ENCODE measurements around the gene MSI2.

MSI2 gene

DNA sequence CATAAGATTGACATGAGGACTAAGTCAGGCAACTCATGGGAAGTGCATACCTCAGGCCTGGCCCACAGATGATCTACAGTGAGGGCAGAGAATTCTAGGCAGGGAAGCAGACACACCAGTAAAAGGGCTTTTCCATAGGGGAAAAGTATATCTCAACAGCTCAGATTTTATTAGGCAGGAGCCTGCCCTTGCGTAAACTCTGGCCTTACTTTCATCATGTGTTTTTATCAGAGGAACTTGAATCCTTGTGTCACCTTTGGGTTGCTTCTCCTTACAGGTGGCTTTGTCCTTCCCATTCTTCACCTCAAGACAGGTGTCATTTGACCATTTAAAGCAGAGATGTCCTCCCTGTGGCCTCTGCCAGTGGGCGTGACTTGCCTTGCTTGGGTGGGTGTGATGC lies 138.1 kb downstream of the MSI2 start:
- DNase-seq: no peak

DNA sequence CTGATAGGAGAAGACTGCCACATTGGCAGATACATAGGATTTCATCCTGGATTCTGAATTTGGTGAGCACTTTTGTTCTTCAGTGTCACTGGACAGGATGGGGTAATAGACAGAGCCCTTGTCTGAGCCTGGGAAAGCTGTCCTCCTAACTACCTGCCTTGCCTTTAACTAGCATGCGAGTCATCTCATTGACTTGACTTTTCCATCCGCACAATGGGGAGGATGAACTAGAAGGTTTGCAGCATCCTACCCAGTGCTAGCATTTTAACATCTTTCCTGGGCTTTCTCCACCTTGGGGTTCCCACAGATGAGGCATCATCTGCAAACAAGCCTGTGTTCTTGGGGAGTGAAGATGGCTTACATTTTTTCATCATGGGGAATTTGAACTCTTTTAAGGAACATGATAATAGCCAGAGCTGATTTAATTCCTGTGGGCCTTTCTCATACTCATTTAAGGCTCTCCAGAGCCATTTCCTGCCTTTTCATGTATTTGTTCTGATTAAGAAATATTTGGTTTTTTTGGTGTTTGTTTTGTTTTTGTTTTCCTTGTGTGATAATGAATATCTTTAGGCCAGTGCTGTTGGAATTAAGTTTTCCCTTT lies 139.5 kb downstream of the MSI2 start:
- DNase-seq: no peak

GRCh38 chr17:57396511-57396921 lies 140.2 kb downstream of the MSI2 start:
- DNase-seq: peak; percentile 62

- no peak for DNase-seq
Observed at GRCh38 chr17:57397402-57397801, 141.1 kb downstream of the MSI2 start.

GRCh38 chr17:57399690-57400089 lies 143.4 kb downstream of the MSI2 start:
- DNase-seq: no peak

DNA sequence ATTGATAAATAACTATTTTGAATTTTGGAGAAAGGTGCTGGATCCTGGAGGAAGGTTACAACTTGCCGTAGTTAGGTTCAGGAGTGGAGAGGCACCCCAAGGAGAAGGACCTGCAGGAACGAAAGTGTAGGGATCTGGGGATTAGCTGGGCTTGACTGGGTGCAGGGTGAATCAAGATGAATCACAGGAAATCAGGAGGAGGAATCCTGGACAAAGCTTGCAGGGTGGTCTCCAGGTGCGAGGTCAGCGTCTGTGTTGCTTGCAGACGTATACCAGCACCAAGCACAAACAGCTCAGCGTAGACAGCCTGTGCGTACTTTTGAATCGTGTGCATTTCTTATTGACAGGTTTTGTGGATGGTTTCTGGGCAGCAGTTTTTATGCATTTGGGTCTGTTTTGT lies 144.3 kb downstream of the MSI2 start:
- no peak for DNase-seq

GRCh38 chr17:57401556-57402488 lies 145.5 kb downstream of the MSI2 start:
- DNase-seq: no peak

DNA sequence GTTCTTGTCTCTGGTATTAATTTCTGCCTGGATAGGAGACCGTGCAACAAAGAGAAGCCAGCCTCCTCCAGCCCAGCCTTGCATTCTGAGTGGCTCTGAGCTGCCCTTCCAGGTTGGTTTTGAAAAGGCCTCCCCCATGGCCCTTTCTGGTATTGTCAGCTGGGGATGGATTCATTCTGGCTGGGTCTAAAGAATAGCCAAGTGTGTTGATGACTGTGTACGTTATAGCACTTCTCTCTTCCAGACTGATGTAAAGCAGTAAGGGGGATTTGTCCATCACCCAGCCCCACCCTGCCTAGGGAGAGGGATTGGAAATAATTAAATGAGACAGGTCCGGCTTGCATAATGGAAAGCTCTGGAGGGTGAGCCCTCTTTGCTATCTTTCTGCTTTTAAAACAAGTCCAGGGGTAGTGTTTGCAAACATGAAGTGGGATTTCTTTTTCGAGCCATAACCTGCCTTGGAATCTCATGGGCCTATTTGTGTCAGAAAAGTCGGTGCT lies 146.4 kb downstream of the MSI2 start:
- no peak for DNase-seq

DNA sequence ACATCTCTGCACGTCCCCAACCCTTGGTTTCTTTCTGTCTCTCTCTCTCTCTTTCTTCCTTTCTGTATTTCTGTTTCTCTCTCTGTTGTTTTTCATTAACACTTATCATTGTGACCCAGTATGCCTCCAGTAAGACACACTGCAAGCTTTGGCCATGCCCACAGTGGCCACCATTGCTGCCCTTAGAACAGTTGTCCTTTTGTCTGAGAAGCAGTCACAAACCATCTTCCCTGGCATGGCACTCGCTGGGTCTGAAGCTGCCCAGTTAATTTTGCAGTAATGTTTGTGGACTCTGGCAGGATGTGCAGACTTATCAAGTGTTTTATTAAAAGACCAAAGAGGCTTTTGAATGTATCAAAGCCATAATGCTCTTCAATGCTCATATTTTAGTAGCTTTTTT lies 146.9 kb downstream of the MSI2 start:
- DNase-seq: no peak

- no peak for DNase-seq
Observed at GRCh38 chr17:57404073-57404472, 147.8 kb downstream of the MSI2 start.

- no peak for DNase-seq
Observed at GRCh38 chr17:57404795-57405490, 148.6 kb downstream of the MSI2 start.

- no peak for DNase-seq
Observed at GRCh38 chr17:57405491-57406072, 149.3 kb downstream of the MSI2 start.

DNA sequence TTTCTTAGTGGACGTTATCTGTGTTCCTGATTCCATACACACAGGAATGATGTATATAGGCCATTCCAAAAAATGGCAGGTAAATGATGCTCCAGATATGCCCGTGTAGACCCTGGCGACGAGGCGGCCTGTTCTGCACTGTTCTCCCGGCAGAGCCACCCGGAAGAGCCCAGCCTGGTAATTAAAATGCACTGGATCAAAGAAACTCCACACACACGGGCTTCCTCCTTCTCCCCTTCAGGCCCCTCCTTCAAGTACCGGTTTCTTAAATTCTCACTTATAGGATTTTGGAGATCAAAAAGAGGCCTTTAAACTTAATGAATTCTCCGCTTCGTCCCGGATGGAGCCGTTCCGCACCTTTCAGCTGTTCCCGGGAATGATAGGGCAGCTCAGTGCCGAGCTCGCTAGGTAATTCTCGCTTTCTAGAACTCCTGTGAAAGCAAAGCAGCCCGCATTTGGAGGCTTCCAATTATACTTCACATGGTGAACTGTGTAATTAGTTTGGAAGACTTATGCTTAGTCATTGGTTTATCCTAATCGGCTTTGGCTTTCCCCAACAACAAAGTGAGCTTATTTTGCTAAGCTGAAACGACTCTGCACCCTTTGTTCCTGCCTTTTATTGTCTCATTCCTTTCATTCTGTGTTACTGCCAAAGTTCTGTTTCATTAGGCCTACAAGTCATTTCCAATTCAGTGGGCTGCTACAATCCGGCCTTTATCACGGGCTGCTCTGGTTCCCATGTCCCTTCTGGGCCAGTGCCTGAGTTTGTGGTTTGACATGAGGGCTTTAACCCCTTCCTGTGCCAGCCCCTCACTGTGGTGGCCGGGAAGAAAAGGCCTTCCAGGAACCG lies 150.0 kb downstream of the MSI2 start:
- DNase-seq: peak; percentile 63

DNA sequence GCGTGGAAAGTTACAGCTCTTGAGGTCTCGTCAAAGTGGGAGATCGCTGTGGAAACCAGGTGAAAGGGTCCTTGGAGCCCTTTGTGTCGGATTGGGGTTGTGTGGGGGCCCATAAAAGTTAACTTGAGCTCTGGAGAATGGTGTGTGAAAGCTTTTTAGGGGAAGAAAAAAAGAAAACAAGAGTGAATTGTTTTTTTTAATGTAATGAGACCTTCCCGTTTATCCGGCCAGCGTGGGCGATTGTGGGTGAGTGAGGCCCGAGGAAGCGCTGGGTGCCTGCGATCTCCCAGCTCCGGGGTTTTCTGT lies 150.6 kb downstream of the MSI2 start:
- peak; percentile 59 for DNase-seq

DNA sequence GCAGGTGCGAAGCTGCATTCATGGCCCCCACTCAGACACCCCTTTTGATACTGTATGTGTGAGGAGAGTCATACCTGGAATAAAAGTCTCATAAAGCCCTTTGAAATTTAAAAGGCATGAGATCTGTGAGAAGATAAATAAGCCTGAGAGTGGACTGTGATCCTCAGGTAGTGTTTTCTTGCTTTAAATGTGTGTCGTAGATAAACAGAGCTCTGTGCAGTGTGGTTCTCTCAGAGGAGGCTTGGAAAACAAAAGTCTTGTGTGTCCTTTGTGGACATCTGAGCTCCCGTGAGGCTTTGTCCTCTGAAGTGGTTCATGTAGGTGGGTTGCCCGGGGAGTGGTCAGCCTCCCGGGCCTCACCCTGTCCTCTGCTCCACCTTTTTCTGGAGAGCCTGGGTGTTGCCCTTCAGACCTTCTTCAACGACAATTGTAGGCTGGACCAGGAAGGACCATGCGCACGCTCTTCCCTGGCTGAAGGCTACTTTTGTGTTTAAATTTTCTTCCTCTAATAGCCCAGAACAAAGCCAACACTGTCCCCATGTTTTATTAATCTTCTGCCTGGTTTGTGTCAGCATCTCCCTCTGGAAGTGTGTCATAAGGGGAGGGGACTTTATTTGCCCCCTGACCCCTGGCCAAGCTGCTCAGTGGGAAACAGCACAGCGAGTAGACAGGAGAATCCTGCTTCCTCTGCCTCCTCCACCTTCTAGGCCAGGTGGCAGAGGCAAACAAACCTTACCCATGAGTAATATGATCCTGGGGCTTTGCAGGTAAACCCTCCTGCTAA lies 151.2 kb downstream of the MSI2 start:
- peak; percentile 69 for DNase-seq

DNA sequence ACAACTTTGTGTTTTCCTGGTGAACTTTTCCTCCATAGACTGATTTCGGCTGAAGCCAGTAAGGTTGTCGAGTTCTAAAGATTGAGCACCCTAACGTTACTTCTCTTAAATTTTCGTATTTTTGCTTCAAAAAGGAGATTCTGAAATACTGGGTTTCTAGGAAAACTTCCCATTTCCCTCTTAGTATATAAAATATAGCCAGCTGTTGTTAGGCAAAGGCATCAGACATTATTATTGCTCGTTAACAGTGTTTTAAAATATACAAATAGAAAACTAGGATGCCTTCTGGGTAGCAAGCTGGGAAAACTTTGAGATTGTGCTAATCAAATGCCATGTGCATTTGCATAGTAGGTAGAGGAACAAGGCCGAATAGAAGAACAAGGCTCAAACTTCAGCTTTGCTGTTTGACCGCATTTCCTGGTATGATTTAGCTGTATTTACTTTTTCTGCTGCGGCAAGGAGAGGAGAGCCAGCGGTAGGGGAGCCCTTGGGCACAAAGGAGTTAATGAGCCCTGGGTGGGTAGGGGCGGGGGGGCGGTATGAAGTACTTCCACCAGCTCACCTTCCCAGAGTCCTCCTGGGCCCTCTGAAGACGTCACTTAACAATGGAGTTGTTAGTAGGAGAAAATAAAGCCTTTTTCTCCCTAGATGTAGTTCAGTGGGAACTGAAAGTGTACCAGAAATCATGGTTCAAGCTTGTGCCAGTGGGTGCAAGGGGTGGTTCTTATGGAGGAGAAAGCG lies 151.9 kb downstream of the MSI2 start:
- DNase-seq: peak; percentile 59

GRCh38 chr17:57410169-57410568 lies 153.8 kb downstream of the MSI2 start:
- no peak for DNase-seq

DNA sequence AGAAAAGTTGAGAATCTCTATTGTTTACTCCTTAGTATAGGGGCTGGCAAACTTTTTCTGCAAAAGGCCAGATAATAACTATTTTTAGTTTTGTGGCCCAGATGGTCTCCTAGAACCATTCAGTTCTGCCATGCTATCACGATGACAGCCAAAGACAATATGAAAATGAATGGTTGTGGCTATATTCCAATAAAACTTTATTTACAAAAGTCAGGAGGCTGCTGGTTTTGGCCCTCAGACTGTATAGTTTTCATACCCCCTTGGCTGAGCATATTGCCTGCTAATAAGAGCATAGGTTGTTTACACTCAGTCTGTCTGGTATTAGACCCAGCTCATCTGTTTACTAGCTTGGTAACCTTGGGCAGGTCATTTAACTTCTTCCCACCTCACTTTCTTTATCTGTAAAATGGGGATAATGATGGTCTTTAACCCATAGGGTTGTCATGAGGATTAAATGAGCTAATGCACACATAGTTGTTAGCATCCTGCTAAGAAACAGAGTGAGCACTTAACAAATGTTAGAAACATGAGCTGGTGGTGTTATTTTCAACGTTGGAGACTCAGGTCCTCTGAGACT lies 156.3 kb downstream of the MSI2 start:
- no peak for DNase-seq

GRCh38 chr17:57413848-57414651 lies 157.7 kb downstream of the MSI2 start:
- DNase-seq: no peak

Data from right kidney (tissue), 1 donor.